Stimulated activated CD8-positive, alpha-beta memory T cell treated with anti-CD3 and anti-CD28 coated beads, Interleukin-15, amount 100 ng/mL, for 1 hour (primary cell): ENCODE data around the gene RPGRIP1.
"Not testable (repeated sequence)": the region's sequence is repeated elsewhere in the genome, so short reads cannot be mapped to it uniquely, and the experiment has no call there.

Experiments used
- DNase-seq: peaks from one replicate; pipeline ENCODE4 v3.0.0-alpha.2; 2020; ENCODE audit warnings: low read depth

The RPGRIP1 gene

DNA sequence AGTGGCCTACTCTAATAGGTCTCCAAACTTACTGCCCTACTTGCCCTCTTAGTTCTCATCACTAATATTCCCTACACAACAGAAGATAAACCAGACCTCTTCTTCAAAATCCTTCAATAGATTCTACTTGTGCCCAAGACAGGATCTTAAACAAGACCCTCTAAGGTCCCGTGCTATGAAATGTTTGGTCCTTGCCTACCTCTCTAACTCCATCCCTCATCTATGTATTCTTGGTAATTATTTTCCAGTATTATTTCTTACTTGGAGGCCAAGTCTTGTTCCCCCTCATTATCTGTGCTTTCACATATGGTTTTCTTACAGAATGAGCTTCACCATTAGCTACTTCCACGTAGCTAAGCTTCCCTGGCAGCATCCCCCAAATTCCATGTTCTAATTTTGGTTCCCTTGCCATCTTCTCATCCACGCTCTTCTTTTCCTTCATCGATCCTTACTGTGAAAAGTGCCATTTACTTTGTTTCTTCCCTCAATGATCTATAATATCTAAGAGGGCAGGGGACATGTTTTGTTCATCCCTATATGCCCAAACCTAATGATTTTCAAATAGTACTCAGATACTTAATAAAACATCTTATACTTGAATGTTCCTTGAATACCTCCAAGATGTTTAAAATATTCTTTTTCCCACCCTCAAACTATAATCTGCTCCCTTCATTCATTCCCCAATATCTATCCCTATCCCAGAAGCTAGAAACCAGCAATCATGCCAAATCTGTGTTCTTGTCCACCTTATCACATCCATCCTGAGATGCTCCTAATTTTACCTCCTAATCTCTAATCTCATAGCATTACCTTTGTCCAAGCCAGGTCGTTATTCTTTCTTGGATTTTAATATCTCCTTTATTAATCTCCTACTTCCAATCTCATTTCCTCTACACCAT is 20.7 kb upstream of the RPGRIP1 start:
- no peak for DNase-seq

GRCh38 chr14:21261824-21262223 is 18.1 kb upstream of the RPGRIP1 start:
- no peak for DNase-seq

DNA sequence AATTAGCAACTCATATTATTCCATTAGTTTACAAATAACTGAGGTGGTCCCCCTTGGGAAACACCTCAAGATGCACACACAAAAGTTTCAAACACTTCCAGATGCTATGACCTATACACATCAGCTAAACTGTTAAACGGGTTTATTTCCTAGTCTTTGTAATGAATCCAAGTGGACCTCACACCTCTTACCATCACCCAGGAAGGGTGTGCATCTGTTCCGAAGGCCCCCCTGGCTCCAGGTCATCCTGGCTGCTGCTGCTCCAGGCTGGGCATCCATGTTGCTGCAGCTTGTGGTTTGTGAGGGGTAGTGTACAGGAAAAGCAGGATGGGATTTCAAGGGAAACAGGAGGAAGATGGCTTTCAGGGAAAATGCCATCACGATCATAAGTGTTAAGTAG is 17.5 kb upstream of the RPGRIP1 start:
- DNase-seq, result no peak

DNA sequence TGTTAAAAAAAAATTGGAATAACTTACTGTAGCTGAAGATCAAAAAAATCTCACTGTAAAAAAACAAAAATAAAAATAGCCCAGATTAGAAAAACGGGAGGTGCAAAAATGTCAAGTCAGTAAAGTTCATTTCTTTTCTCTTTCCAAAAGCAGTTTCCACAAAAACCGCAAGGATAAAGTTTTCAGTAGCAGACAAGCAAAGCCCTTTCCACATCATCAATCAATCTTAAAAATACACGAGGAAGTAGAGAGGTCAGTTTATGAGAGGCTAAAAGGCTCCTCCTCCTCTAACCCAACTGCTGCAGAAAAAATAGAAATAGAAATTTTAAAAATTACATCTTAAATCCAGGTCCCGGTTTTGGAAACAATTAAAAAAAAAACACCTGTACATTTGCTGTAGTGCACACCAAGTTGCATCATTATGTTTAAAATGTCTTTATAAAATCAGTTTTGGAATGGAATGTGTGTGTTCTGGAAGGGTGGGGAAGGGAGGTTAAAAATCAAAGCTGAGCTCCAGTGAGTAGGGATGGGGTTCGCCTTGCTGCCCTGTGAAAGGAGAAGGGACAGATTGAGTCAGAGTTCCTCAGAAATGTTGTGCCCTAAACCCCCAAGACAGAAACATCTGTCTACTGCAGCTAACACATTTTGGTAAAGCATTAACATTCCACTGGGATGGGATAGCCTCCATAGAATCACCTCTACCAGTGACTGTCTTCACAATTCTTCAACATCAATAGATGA is 16.4 kb upstream of the RPGRIP1 start:
- no peak for DNase-seq

DNA sequence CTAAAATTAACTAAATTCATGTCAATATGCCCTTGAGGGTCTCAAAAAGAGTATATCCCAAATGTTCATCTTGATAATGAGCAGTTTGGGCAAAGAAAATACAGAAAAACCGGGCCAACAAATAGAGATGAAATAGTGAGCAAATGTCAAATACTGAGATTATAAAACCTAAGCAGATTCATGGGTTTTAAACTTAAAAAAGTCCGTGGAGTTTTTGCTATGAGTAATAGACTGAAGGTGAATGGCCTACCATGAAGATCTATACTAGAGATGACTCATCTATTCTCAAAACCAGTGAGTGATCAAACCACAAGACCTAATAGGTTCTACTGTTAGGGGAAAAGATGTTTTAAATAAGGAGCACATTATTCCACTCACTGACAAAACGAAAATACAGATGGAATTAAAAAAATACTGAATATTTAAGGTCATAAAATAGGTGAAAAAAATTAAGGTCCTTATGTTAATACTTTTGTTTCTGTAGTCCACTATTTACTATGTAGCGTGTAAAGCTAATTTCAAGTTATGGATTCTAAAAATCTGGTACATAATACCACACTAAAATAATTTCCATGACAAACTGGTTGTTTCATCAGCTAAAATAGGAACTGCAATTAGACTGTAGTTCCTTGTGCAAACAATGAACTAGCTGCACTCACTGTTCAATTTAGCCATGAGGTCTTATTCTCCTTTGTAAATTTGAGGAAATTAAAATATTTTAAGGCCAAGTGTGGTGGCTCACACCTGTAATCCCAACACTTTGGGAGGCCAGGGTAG is 15.7 kb upstream of the RPGRIP1 start:
- DNase-seq, result no peak

- DNase-seq, result no peak
Observed at GRCh38 chr14:21267431-21267845, 12.4 kb upstream of the RPGRIP1 start.

- DNase-seq, result no peak
Observed at GRCh38 chr14:21267886-21268616, 11.8 kb upstream of the RPGRIP1 start.

DNA sequence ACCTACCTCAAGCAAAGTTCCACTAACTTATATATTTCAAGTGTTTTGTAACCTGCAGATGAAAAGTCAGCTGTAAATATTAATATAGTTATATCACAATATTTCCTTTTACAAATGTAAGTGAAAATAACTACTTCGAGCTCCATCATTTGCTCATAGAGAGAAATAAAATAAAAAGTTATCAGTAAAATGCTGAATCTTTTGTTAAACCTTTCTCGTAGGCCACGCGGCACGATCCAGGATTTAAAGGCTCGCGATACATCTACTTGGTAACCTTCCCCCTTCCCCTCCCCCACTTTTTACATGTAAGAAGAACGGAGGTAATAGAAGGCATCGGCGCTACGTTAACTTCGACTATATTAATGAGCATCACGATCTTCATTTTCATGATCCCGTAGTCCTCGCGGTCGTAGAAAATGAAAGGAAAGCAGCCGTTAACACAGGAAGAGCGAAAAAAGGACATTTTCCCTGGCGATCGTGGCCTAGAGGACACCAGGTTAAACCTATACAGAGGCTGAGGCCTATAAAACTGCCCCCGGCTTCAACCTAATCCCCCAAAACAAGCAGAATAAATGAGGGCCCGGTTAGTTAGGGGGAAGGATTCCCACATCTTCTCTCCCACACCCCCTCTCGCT is 11.1 kb upstream of the RPGRIP1 start:
- no peak for DNase-seq

GRCh38 chr14:21269252-21270046 is 10.4 kb upstream of the RPGRIP1 start, which contains the start of gene HNRNPC:
Gene HNRNPC (minus strand): TSS chr14:21269442. CDS start chr14:21234193, 35,249 bp downstream.
- peak; percentile 100 for DNase-seq

GRCh38 chr14:21272661-21273060 is 7.2 kb upstream of the RPGRIP1 start:
- DNase-seq, result not testable (repeated sequence)

GRCh38 chr14:21275261-21275858 is 4.5 kb upstream of the RPGRIP1 start:
- no peak for DNase-seq

GRCh38 chr14:21278632-21279031 is 1.3 kb upstream of the RPGRIP1 start:
- DNase-seq, result no peak

DNA sequence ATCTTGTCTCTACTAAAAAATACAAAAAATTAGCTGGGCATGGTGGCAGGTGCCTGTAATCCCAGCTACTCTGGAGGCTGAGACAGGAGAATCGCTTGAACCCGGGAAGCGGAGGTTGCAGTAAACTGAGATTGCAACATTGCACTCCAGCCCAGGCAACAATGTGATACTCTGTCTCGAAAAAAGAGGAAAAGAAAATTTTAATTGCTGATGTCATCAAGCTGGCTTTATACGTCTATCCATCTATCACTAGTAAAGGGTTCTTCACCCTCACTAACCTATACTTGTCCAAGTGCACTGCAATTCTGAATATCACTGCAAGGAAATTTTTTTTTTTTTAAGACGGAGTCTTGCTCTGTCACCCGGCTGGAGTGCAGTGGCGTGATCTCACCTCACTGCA is 2.0 kb downstream of the RPGRIP1 start:
- DNase-seq, result not testable (repeated sequence)

DNA sequence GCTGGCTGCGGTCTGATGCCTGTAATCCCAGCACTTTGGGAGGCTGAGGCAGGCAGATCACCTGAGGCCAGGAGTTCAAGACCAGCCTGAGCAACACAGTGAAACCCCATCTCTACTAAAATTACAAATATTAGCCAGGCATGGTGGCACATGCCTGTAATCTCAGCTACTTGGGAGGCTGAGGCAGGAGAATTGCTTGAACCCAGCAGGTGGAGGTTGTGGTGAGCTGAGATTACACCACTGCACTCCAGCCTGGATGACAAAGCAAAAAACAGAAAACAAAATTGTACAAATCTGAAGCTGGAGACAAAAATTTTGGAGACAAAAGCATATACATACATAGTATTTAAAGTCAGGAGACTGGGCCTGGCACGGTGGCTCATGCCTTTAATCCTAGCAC is 6.6 kb downstream of the RPGRIP1 start:
- not testable (repeated sequence) for DNase-seq

- DNase-seq, result no peak
Observed at GRCh38 chr14:21287168-21287567, 7.3 kb downstream of the RPGRIP1 start.

DNA sequence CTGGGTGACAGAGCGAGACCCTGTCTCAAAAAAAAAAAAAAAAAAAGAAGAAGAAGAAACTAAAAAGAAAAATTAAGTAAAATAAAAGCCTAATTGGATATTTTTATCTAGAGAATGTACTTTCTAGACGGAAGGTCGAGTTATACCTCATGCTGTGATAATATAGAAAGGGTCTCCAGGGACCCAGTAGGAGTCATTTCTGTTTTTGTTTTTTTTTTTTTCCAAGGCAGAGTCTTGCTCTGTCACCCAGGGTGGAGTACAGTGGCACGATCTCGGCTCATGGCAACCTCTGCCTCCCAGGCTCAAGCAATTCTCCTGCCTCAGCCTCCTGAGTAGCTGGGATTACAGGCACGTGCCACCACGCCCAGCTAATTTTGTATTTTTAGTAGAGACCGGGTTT is 14.1 kb downstream of the RPGRIP1 start:
- DNase-seq, result not testable (repeated sequence)

GRCh38 chr14:21298358-21298757 is 18.5 kb downstream of the RPGRIP1 start:
- DNase-seq, result no peak

- no peak for DNase-seq
Observed at GRCh38 chr14:21299562-21300130, 19.8 kb downstream of the RPGRIP1 start.

GRCh38 chr14:21300892-21301291 is 21.0 kb downstream of the RPGRIP1 start:
- no peak for DNase-seq
